ENCODE results near the gene GGNBP2.

Gene GGNBP2

GRCh38 chr17:36597226-36597625, 52.5 kb downstream of the GGNBP2 start:
- Histone ChIP-seq H3K27ac (ENCODE audit: insufficient read depth in 1 of 2, low read depth in 1 of 2, low read length in 2 of 2, poor library complexity in 1 of 2, severe bottlenecking in 2 of 2) (no peak overlapping the region), H3K4me3 (ENCODE audit: control insufficient read depth in 1 of 7, extremely low read depth in 1 of 7, insufficient read depth in 4 of 7, low read depth in 2 of 7, low read length in 6 of 7) (no peak overlapping the region), H3K9me3 (ENCODE audit: control extremely low read depth in 1 of 5, control insufficient read depth in 4 of 5, insufficient read depth in 2 of 5, low read depth in 1 of 5, low read length in 4 of 5) (no peaks in the 10 kb centered on the region), H3K4me1 (ENCODE audit: control extremely low read depth in 1 of 4, control insufficient read depth in 4 of 4, insufficient read depth in 4 of 4, low read length in 3 of 4) (peaks cover 3 to 37% (median 31%) of the 10 kb centered on the region in 4 experiments), H3K27me3 (replicated peaks in 2 of 5; ENCODE audit: control insufficient read depth in 4 of 5, insufficient read depth in 5 of 5, low read length in 4 of 5) (no peaks in the 10 kb centered on the region), H3K36me3 (ENCODE audit: control insufficient read depth in 4 of 4, insufficient read depth in 4 of 4, low read length in 3 of 4) (peaks cover 0 to 28% (median 0%) of the 10 kb centered on the region in 4 experiments)
- ChIA-PET CTCF (no interaction called here), POLR2A (interaction anchor here (0.5 kb wide), 1 partner anchor 1006 kb away, joined by 4 read pairs; no protein-coding TSS in a partner anchor)
- WGBS (ENCODE audit: insufficient coverage): 81% methylated on average over 6 of the region's 6 CpGs
- DNase-seq: no peak

GRCh38 chr17:36597866-36598777, 53.4 kb downstream of the GGNBP2 start:
- ChIA-PET POLR2A (interaction anchor here (0.5 kb wide), 1 partner anchor 1007 kb away, joined by 4 read pairs; no protein-coding TSS in a partner anchor), CTCF (no interaction called here)
- H3K27me3 ChIP-seq (replicated peaks in 2 of 5; ENCODE audit: control insufficient read depth in 4 of 5, insufficient read depth in 5 of 5, low read length in 4 of 5): no peaks in the 10 kb centered on the region
- peaks cover 0 to 28% (median 0%) of the 10 kb centered on the region in 4 experiments for H3K36me3 ChIP-seq (ENCODE audit: control insufficient read depth in 4 of 4, insufficient read depth in 4 of 4, low read length in 3 of 4)
- no peak overlapping the region for H3K4me3 ChIP-seq (ENCODE audit: control insufficient read depth in 1 of 7, extremely low read depth in 1 of 7, insufficient read depth in 4 of 7, low read depth in 2 of 7, low read length in 6 of 7)
- peaks cover 8 to 35% (median 30%) of the 10 kb centered on the region in 4 experiments for H3K4me1 ChIP-seq (ENCODE audit: control extremely low read depth in 1 of 4, control insufficient read depth in 4 of 4, insufficient read depth in 4 of 4, low read length in 3 of 4)
- DNase-seq: no peak
- no peaks in the 10 kb centered on the region for H3K9me3 ChIP-seq (ENCODE audit: control extremely low read depth in 1 of 5, control insufficient read depth in 4 of 5, insufficient read depth in 2 of 5, low read depth in 1 of 5, low read length in 4 of 5)
- no peak overlapping the region for H3K27ac ChIP-seq (ENCODE audit: insufficient read depth in 1 of 2, low read depth in 1 of 2, low read length in 2 of 2, poor library complexity in 1 of 2, severe bottlenecking in 2 of 2)
- over 99% methylated on average over 11 of the region's 11 CpGs for WGBS (ENCODE audit: insufficient coverage)

GRCh38 chr17:36598951-36599401, 54.3 kb downstream of the GGNBP2 start:
- Histone ChIP-seq H3K27me3 (replicated peaks in 2 of 5; ENCODE audit: control insufficient read depth in 4 of 5, insufficient read depth in 5 of 5, low read length in 4 of 5) (no peaks in the 10 kb centered on the region), H3K36me3 (ENCODE audit: control insufficient read depth in 4 of 4, insufficient read depth in 4 of 4, low read length in 3 of 4) (peaks cover 0 to 32% (median under 1%) of the 10 kb centered on the region in 4 experiments), H3K27ac (ENCODE audit: insufficient read depth in 1 of 2, low read depth in 1 of 2, low read length in 2 of 2, poor library complexity in 1 of 2, severe bottlenecking in 2 of 2) (no peak overlapping the region), H3K9me3 (ENCODE audit: control extremely low read depth in 1 of 5, control insufficient read depth in 4 of 5, insufficient read depth in 2 of 5, low read depth in 1 of 5, low read length in 4 of 5) (no peaks in the 10 kb centered on the region), H3K4me1 (ENCODE audit: control extremely low read depth in 1 of 4, control insufficient read depth in 4 of 4, insufficient read depth in 4 of 4, low read length in 3 of 4) (peaks cover 8 to 38% (median 29%) of the 10 kb centered on the region in 4 experiments), H3K4me3 (ENCODE audit: control insufficient read depth in 1 of 7, extremely low read depth in 1 of 7, insufficient read depth in 4 of 7, low read depth in 2 of 7, low read length in 6 of 7) (no peak overlapping the region)
- WGBS (ENCODE audit: insufficient coverage): 98% methylated on average over 12 of the region's 13 CpGs
- no peak for DNase-seq
- POLR2A ChIA-PET: interaction anchor here (1.0 kb wide), 1 partner anchor 57 kb away, joined by 3 read pairs; no protein-coding TSS in a partner anchor
- CTCF ChIA-PET: no interaction called here

- H3K36me3 ChIP-seq (ENCODE audit: control insufficient read depth in 4 of 4, insufficient read depth in 4 of 4, low read length in 3 of 4): peaks cover 0 to 35% (median 3%) of the 10 kb centered on the region in 4 experiments
- ChIA-PET POLR2A (interaction anchor here (1.0 kb wide), 1 partner anchor 58 kb away, joined by 3 read pairs; no protein-coding TSS in a partner anchor), CTCF (no interaction called here)
- no peak overlapping the region for H3K27ac ChIP-seq (ENCODE audit: insufficient read depth in 1 of 2, low read depth in 1 of 2, low read length in 2 of 2, poor library complexity in 1 of 2, severe bottlenecking in 2 of 2)
- no peak for DNase-seq
- H3K4me1 ChIP-seq (ENCODE audit: control extremely low read depth in 1 of 4, control insufficient read depth in 4 of 4, insufficient read depth in 4 of 4, low read length in 3 of 4): peaks cover 8 to 38% (median 30%) of the 10 kb centered on the region in 4 experiments
- H3K9me3 ChIP-seq (ENCODE audit: control extremely low read depth in 1 of 5, control insufficient read depth in 4 of 5, insufficient read depth in 2 of 5, low read depth in 1 of 5, low read length in 4 of 5): no peaks in the 10 kb centered on the region
- no peaks in the 10 kb centered on the region for H3K27me3 ChIP-seq (replicated peaks in 2 of 5; ENCODE audit: control insufficient read depth in 4 of 5, insufficient read depth in 5 of 5, low read length in 4 of 5)
- H3K4me3 ChIP-seq (ENCODE audit: control insufficient read depth in 1 of 7, extremely low read depth in 1 of 7, insufficient read depth in 4 of 7, low read depth in 2 of 7, low read length in 6 of 7): no peak overlapping the region
- WGBS (ENCODE audit: insufficient coverage): 99% methylated on average over 11 of the region's 11 CpGs
Observed at GRCh38 chr17:36599546-36600250, 55.0 kb downstream of the GGNBP2 start.

- Histone ChIP-seq H3K27me3 (replicated peaks in 2 of 5; ENCODE audit: control insufficient read depth in 4 of 5, insufficient read depth in 5 of 5, low read length in 4 of 5) (no peaks in the 10 kb centered on the region), H3K4me1 (ENCODE audit: control extremely low read depth in 1 of 4, control insufficient read depth in 4 of 4, insufficient read depth in 4 of 4, low read length in 3 of 4) (peaks cover 8 to 38% (median 30%) of the 10 kb centered on the region in 4 experiments), H3K27ac (ENCODE audit: insufficient read depth in 1 of 2, low read depth in 1 of 2, low read length in 2 of 2, poor library complexity in 1 of 2, severe bottlenecking in 2 of 2) (peak overlapping the region; percentile 67 to 82), H3K36me3 (ENCODE audit: control insufficient read depth in 4 of 4, insufficient read depth in 4 of 4, low read length in 3 of 4) (peaks cover 0 to 34% (median 3%) of the 10 kb centered on the region in 4 experiments), H3K9me3 (ENCODE audit: control extremely low read depth in 1 of 5, control insufficient read depth in 4 of 5, insufficient read depth in 2 of 5, low read depth in 1 of 5, low read length in 4 of 5) (no peaks in the 10 kb centered on the region), H3K4me3 (ENCODE audit: control insufficient read depth in 1 of 7, extremely low read depth in 1 of 7, insufficient read depth in 4 of 7, low read depth in 2 of 7, low read length in 6 of 7) (peak overlapping the region in 5 of 7 experiments; percentile 88 to 97 (median 91))
- POLR2A ChIA-PET: no interaction called here
- peak; percentile 58 to 74 (median 59) for DNase-seq
- CTCF ChIA-PET: interaction anchor here (0.9 to 3.6 kb wide), 6 partner anchors 8 to 610 kb away, joined by 3 to 17 read pairs (median 6); partner anchors contain the start of genes MYO19 and PIGW
- whole genome bisulfite sequencing (ENCODE audit: insufficient coverage): 25% methylated on average over 3 of the region's 3 CpGs
Observed at GRCh38 chr17:36600465-36600864, 55.7 kb downstream of the GGNBP2 start.

GRCh38 chr17:36600936-36601302, 56.2 kb downstream of the GGNBP2 start:
- DNase-seq: peak; percentile 44 to 59 (median 52)
- WGBS (ENCODE audit: insufficient coverage): 13% methylated on average over 9 of the region's 10 CpGs

More at GRCh38 chr17:36600936-36601302, 56.2 kb downstream of the GGNBP2 start:
- CTCF ChIA-PET: interaction anchor here (0.9 to 4.1 kb wide), 10 partner anchors 8 to 641 kb away, joined by 3 to 22 read pairs (median 6); partner anchors contain the start of genes MYO19 and PIGW
- H3K4me1 ChIP-seq (ENCODE audit: control extremely low read depth in 1 of 4, control insufficient read depth in 4 of 4, insufficient read depth in 4 of 4, low read length in 3 of 4): peaks cover 8 to 38% (median 30%) of the 10 kb centered on the region in 4 experiments
- peak overlapping the region; percentile 80 to 97 (median 90) for H3K4me3 ChIP-seq (ENCODE audit: control insufficient read depth in 1 of 7, extremely low read depth in 1 of 7, insufficient read depth in 4 of 7, low read depth in 2 of 7, low read length in 6 of 7)
- H3K27me3 ChIP-seq (replicated peaks in 2 of 5; ENCODE audit: control insufficient read depth in 4 of 5, insufficient read depth in 5 of 5, low read length in 4 of 5): no peaks in the 10 kb centered on the region
- POLR2A ChIA-PET: no interaction called here
- peaks cover 0 to 34% (median 3%) of the 10 kb centered on the region in 4 experiments for H3K36me3 ChIP-seq (ENCODE audit: control insufficient read depth in 4 of 4, insufficient read depth in 4 of 4, low read length in 3 of 4)
- H3K9me3 ChIP-seq (ENCODE audit: control extremely low read depth in 1 of 5, control insufficient read depth in 4 of 5, insufficient read depth in 2 of 5, low read depth in 1 of 5, low read length in 4 of 5): no peaks in the 10 kb centered on the region
- H3K27ac ChIP-seq (ENCODE audit: insufficient read depth in 1 of 2, low read depth in 1 of 2, low read length in 2 of 2, poor library complexity in 1 of 2, severe bottlenecking in 2 of 2): peak overlapping the region; percentile 67 to 82
